T follicular helper cell (primary cell): Measurements from ENCODE around the gene PYGB.
"Not testable (repeated sequence)": the region's sequence is repeated elsewhere in the genome, so short reads cannot be mapped to it uniquely, and the experiment has no call there.

ENCODE experiments used
- DNase-seq: peaks from one replicate; pipeline ENCODE4 v3.0.0-alpha.2; 2020; ENCODE audit warnings: low read depth

The PYGB gene

GRCh38 chr20:25296094-25297093 lies 48.5 kb downstream of the PYGB start:
- DNase-seq: no peak

- DNase-seq: no peak
Measured at GRCh38 chr20:25297141-25297905, 49.4 kb downstream of the PYGB start.

GRCh38 chr20:25299806-25300205 lies 51.9 kb downstream of the PYGB start:
- no peak for DNase-seq

GRCh38 chr20:25300496-25301170 lies 52.7 kb downstream of the PYGB start:
- DNase-seq: no peak

GRCh38 chr20:25301357-25301920 lies 53.6 kb downstream of the PYGB start:
- no peak for DNase-seq

GRCh38 chr20:25302596-25302995 lies 54.7 kb downstream of the PYGB start:
- DNase-seq: no peak

- DNase-seq: no peak
Measured at GRCh38 chr20:25303292-25304024, 55.6 kb downstream of the PYGB start.

GRCh38 chr20:25304025-25304549 lies 56.2 kb downstream of the PYGB start:
- DNase-seq: no peak

- no peak for DNase-seq
Measured at GRCh38 chr20:25306991-25307903, 59.4 kb downstream of the PYGB start.

- DNase-seq: no peak
Measured at GRCh38 chr20:25308083-25308491, 60.2 kb downstream of the PYGB start.

- no peak for DNase-seq
Measured at GRCh38 chr20:25308671-25309394, 60.9 kb downstream of the PYGB start.

GRCh38 chr20:25309395-25310267 lies 61.7 kb downstream of the PYGB start:
- DNase-seq: no peak

- DNase-seq: peak; percentile 7
Measured at GRCh38 chr20:25310268-25310920, 62.5 kb downstream of the PYGB start.

GRCh38 chr20:25310921-25311728 lies 63.2 kb downstream of the PYGB start:
- DNase-seq: no peak

GRCh38 chr20:25312716-25313115 lies 64.8 kb downstream of the PYGB start:
- not testable (repeated sequence) for DNase-seq

- DNase-seq: no peak
Measured at GRCh38 chr20:25313593-25313992, 65.7 kb downstream of the PYGB start.
